ENCODE data around the gene BLTP2.

The BLTP2 gene

DNA sequence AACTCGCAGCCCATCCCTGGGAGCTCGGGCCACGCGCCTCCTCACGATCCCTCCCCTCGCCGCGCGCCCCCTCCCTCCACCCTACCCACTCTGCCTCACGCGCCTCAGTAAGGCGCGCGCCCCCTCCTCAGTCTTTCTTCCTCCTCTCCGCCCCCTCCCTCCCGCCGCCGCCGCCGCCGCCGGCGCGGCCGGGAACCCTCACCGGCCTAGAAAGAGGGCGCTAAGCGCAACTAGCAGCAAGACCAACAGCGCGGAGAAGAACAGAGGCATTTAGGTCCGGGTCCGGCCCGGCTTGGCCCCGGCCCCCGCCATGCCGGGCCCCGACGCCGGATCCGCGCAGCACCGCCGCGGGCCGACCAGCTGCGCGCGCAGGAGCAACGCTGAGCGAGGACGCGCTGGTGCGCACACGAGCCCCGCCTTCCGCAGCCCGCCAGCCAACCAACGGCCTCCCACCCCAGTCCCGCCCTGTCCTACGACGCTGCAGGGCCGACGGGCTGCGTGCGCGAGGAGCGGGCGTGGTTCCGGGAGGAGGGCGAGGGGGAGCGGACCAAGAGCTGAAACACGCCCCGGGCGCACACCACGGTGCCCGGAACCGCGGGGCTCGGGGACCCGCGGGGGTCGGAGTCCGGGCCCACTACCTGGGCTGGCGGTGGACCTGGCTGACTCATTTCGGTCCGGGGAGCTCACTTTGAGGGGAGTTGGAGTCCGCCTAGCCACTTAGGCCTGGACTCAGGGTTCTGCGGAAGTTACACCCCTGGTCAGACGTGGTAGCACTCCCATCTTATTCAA lies at the start of gene BLTP2 (continued):
- no peak for TF ChIP-seq ZNF701 (tag by site-specific recombination; IDR thresholded peaks at IDR 0.05)
- no peak for TF ChIP-seq ZNF623 (tag by site-specific recombination; IDR thresholded peaks at IDR 0.05)
- TF ChIP-seq ZNF670 (tag by site-specific recombination; IDR thresholded peaks at IDR 0.05; ENCODE audit: low read depth) = no peak
- no peak for TF ChIP-seq ZNF239 (tag by site-specific recombination; IDR thresholded peaks at IDR 0.05)
- no peak for TF ChIP-seq ZNF155 (tag by site-specific recombination; IDR thresholded peaks at IDR 0.05)
- no peak for TF ChIP-seq ZNF221 (tag by site-specific recombination; IDR thresholded peaks at IDR 0.05; ENCODE audit: borderline replicate concordance)
- TF ChIP-seq, protein P1, sequence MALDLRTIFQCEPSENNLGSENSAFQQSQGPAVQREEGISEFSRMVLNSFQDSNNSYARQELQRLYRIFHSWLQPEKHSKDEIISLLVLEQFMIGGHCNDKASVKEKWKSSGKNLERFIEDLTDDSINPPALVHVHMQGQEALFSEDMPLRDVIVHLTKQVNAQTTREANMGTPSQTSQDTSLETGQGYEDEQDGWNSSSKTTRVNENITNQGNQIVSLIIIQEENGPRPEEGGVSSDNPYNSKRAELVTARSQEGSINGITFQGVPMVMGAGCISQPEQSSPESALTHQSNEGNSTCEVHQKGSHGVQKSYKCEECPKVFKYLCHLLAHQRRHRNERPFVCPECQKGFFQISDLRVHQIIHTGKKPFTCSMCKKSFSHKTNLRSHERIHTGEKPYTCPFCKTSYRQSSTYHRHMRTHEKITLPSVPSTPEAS (tag by site-specific recombination; IDR thresholded peaks at IDR 0.05) = no peak
- TF ChIP-seq MYNN (tag by site-specific recombination; IDR thresholded peaks at IDR 0.05; ENCODE audit: borderline replicate concordance) = no peak
- TF ChIP-seq, protein P2, sequence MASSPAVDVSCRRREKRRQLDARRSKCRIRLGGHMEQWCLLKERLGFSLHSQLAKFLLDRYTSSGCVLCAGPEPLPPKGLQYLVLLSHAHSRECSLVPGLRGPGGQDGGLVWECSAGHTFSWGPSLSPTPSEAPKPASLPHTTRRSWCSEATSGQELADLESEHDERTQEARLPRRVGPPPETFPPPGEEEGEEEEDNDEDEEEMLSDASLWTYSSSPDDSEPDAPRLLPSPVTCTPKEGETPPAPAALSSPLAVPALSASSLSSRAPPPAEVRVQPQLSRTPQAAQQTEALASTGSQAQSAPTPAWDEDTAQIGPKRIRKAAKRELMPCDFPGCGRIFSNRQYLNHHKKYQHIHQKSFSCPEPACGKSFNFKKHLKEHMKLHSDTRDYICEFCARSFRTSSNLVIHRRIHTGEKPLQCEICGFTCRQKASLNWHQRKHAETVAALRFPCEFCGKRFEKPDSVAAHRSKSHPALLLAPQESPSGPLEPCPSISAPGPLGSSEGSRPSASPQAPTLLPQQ (tag by site-specific recombination; IDR thresholded peaks at IDR 0.05) = peak; percentile 78
- no peak for TF ChIP-seq ZNF549 (tag by site-specific recombination; IDR thresholded peaks at IDR 0.05)
- TF ChIP-seq, protein P3, sequence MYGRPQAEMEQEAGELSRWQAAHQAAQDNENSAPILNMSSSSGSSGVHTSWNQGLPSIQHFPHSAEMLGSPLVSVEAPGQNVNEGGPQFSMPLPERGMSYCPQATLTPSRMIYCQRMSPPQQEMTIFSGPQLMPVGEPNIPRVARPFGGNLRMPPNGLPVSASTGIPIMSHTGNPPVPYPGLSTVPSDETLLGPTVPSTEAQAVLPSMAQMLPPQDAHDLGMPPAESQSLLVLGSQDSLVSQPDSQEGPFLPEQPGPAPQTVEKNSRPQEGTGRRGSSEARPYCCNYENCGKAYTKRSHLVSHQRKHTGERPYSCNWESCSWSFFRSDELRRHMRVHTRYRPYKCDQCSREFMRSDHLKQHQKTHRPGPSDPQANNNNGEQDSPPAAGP (tag by site-specific recombination; IDR thresholded peaks at IDR 0.05) = no peak
- TF ChIP-seq ZNF391 (tag by site-specific recombination; IDR thresholded peaks at IDR 0.05; ENCODE audit: borderline replicate concordance, low read depth) = no peak
- TF ChIP-seq PRDM1 (tag by site-specific recombination; IDR thresholded peaks at IDR 0.05) = no peak
- TF ChIP-seq ZNF121 (tag by site-specific recombination; IDR thresholded peaks at IDR 0.05) = no peak
- peak; percentile 50; the same call in 1 of the 2 replicates for TF ChIP-seq GLIS1 (tag by site-specific recombination; IDR thresholded peaks at IDR 0.05)
- peak; percentile 61 for TF ChIP-seq ZBTB17 (tag by site-specific recombination; IDR thresholded peaks at IDR 0.05)
- TF ChIP-seq, protein P4, sequence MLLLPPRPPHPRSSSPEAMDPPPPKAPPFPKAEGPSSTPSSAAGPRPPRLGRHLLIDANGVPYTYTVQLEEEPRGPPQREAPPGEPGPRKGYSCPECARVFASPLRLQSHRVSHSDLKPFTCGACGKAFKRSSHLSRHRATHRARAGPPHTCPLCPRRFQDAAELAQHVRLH (tag by site-specific recombination; IDR thresholded peaks at IDR 0.05) = peak; percentile 55; the same call in 1 of the 2 replicates
- TF ChIP-seq KLF1 (tag by site-specific recombination; IDR thresholded peaks at IDR 0.05) = peak; percentile 92
- no peak for TF ChIP-seq MEIS1 (CRISPR knock-in tag; IDR thresholded peaks at IDR 0.05; ENCODE audit: borderline replicate concordance)
- no peak for TF ChIP-seq REPIN1 (tag by site-specific recombination; IDR thresholded peaks at IDR 0.05; ENCODE audit: low read depth)
- no peak for TF ChIP-seq ZNF214 (tag by site-specific recombination; IDR thresholded peaks at IDR 0.05; ENCODE audit: borderline replicate concordance)
- peak; percentile 84 for TF ChIP-seq ZBTB8A (tag by site-specific recombination; IDR thresholded peaks at IDR 0.05)
- TF ChIP-seq ZBTB21 (tag by site-specific recombination; IDR thresholded peaks at IDR 0.05) = no peak
- no peak for TF ChIP-seq ZNF2 (tag by site-specific recombination; IDR thresholded peaks at IDR 0.05)
- TF ChIP-seq ZNF366 (tag by site-specific recombination; conservative IDR thresholded peaks at IDR 0.05) = no peak
- TF ChIP-seq, protein P5, sequence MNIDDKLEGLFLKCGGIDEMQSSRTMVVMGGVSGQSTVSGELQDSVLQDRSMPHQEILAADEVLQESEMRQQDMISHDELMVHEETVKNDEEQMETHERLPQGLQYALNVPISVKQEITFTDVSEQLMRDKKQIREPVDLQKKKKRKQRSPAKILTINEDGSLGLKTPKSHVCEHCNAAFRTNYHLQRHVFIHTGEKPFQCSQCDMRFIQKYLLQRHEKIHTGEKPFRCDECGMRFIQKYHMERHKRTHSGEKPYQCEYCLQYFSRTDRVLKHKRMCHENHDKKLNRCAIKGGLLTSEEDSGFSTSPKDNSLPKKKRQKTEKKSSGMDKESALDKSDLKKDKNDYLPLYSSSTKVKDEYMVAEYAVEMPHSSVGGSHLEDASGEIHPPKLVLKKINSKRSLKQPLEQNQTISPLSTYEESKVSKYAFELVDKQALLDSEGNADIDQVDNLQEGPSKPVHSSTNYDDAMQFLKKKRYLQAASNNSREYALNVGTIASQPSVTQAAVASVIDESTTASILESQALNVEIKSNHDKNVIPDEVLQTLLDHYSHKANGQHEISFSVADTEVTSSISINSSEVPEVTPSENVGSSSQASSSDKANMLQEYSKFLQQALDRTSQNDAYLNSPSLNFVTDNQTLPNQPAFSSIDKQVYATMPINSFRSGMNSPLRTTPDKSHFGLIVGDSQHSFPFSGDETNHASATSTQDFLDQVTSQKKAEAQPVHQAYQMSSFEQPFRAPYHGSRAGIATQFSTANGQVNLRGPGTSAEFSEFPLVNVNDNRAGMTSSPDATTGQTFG (tag by site-specific recombination; IDR thresholded peaks at IDR 0.05; ENCODE audit: borderline replicate concordance) = no peak
- no peak for TF ChIP-seq ZNF585B (tag by site-specific recombination; IDR thresholded peaks at IDR 0.05)
- TF ChIP-seq ZNF76 (tag by site-specific recombination; IDR thresholded peaks at IDR 0.05; ENCODE audit: borderline replicate concordance, low read depth) = no peak
- TF ChIP-seq ZNF433 (tag by site-specific recombination; IDR thresholded peaks at IDR 0.05; ENCODE audit: low read depth) = no peak
- TF ChIP-seq, protein P6, sequence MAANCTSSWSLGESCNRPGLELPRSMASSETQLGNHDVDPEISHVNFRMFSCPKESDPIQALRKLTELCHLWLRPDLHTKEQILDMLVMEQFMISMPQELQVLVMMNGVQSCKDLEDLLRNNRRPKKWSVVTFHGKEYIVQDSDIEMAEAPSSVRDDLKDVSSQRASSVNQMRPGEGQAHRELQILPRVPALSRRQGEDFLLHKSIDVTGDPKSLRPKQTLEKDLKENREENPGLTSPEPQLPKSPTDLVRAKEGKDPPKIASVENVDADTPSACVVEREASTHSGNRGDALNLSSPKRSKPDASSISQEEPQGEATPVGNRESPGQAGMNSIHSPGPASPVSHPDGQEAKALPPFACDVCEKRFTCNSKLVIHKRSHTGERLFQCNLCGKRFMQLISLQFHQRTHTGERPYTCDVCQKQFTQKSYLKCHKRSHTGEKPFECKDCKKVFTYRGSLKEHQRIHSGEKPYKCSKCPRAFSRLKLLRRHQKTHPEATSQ (tag by site-specific recombination; IDR thresholded peaks at IDR 0.05) = no peak
- no peak for TF ChIP-seq OSR2 (tag by site-specific recombination; IDR thresholded peaks at IDR 0.05)
